Measurements from ENCODE around the gene SDC4.

DNA sequence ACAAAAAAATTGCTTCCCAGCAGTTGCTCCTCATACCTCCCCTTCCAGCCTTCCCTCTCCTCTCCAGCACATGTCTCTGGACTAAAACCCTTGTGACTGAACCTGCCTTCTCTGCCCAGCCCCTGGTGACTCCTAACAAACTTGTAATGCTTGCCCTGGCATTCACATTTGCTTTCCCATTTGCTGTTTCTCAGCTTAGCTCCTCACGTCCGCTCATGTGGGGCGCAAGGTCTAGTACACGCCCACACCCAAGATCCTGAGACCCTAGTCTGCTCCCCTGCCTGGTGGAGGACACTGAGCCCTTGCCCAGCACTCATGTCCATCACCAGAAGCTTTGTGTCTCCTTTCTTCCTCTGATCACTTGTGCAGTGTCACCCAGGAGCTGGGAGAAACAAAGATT is 59.8 kb downstream of the SDC4 start:
- TF ChIP-seq CTCF (IDR thresholded peaks at IDR 0.05 in 4 of 5, conservative IDR thresholded peaks at IDR 0.05 in 1 of 5): no peak
- TF ChIP-seq POLR2A (IDR thresholded peaks at IDR 0.05): no peak
